ENCODE measurements around the gene KCNS1. TPM values are rescaled to one million over a fixed set of nuclear protein-coding genes. Genes with fewer than 3 reads are reported as not detected.
"Not testable (repeated sequence)": the region's sequence is repeated elsewhere in the genome, so short reads cannot be mapped to it uniquely, and the experiment has no call there.

The KCNS1 gene
- total RNA-seq, result 1 to 10 TPM in 1 of 6 donors, under 1 TPM in 4, not detected in 1; 0.04 to 1.3 (median 0.16) TPM
- polyA plus RNA-seq, result under 1 TPM; 0.04 to 0.05 TPM

GRCh38 chr20:45100563-45101245, at the start of gene KCNS1:
Gene KCNS1, minus strand, starts transcription at chr20:45101127. Its CDS starts 1,891 bp downstream, at chr20:45099236.
- Histone ChIP-seq H3K27me3 (peaks cover 0 to 14% (median 6%) of the 10 kb centered on the region in 4 donors), H3K4me3 (peak within 1 kb of the TSS in 2 of 4 donors; percentile 16 to 34), H3K4me1 (peaks cover 0 to 4% (median 0%) of the 10 kb centered on the region in 3 donors), H3K36me3 (no peaks in the 10 kb centered on the region), H3K9me3 (no peaks in the 10 kb centered on the region), H3K27ac (peak within 1 kb of the TSS in 1 of 4 donors; percentile 18)
- FAIRE-seq, result no peak
- DNase-seq, result peak; percentile 32 to 79 (median 42)
- TF ChIP-seq CTCF (IDR thresholded peaks at IDR 0.05), result no peak
- ATAC-seq, result peak; percentile 71 to 76 (median 74)
- intact Hi-C loops (cut with DNase I), result loop anchor here in 1 of 3 donors (5.0 kb wide), 1 partner anchor 192 kb away; no protein-coding TSS in a partner anchor
- WGBS, 2 donors, result 5% methylated on average over 35 to 38 of the region's 38 CpGs

GRCh38 chr20:45149062-45149461, 48.1 kb upstream of the KCNS1 start:
- 78 to 85% methylated on average over 3 of the region's 3 CpGs for WGBS, 2 donors
- Histone ChIP-seq H3K4me3 (no peak overlapping the region), H3K4me1 (no peaks in the 10 kb centered on the region), H3K9me3 (no peaks in the 10 kb centered on the region), H3K27ac (no peak overlapping the region), H3K36me3 (no peaks in the 10 kb centered on the region), H3K27me3 (peaks cover 0 to 8% (median 0%) of the 10 kb centered on the region in 4 donors)
- ATAC-seq, result no peak
- TF ChIP-seq CTCF (IDR thresholded peaks at IDR 0.05), result no peak
- no peak for DNase-seq
- intact Hi-C loops (cut with DNase I), result no loop called here
- FAIRE-seq, result no peak

- ATAC-seq (no peak), FAIRE-seq (no peak), DNase-seq (no peak)
- H3K4me1 ChIP-seq, result no peaks in the 10 kb centered on the region
- H3K36me3 ChIP-seq, result no peaks in the 10 kb centered on the region
- TF ChIP-seq CTCF (IDR thresholded peaks at IDR 0.05), result no peak
- 55 to 56% methylated on average over 4 of the region's 4 CpGs for WGBS, 2 donors
- H3K4me3 ChIP-seq, result no peak overlapping the region
- intact Hi-C loops (cut with DNase I), result no loop called here
- peaks cover 0 to 4% (median 0%) of the 10 kb centered on the region in 4 donors for H3K27me3 ChIP-seq
- no peak overlapping the region for H3K27ac ChIP-seq
- H3K9me3 ChIP-seq, result no peaks in the 10 kb centered on the region
These were observed 39.9 kb upstream of the KCNS1 start for GRCh38 chr20:45140836-45141235.

- ATAC-seq; FAIRE-seq; H3K27ac ChIP-seq; intact Hi-C loops (cut with DNase I); DNase-seq; H3K4me1 ChIP-seq; H3K27me3 ChIP-seq; H3K36me3 ChIP-seq; H3K9me3 ChIP-seq; H3K4me3 ChIP-seq: not testable (repeated sequence)
- WGBS, 2 donors, result 87 to 89% methylated on average over 5 of the region's 5 CpGs
These were observed 38.9 kb upstream of the KCNS1 start for GRCh38 chr20:45139733-45140375.

- intact Hi-C loops (cut with DNase I), result no loop called here
- H3K27ac ChIP-seq, result no peak overlapping the region
- H3K4me3 ChIP-seq, result no peak overlapping the region
- WGBS, 2 donors, result 30 to 34% methylated on average over 20 of the region's 20 CpGs
- ATAC-seq (peak; percentile 61 to 82 (median 79)), FAIRE-seq (no peak), DNase-seq (peak; percentile 38 to 90 (median 74))
- H3K9me3 ChIP-seq, result no peaks in the 10 kb centered on the region
- TF ChIP-seq CTCF (IDR thresholded peaks at IDR 0.05), result peak; percentile 26 to 43 (median 38)
- no peaks in the 10 kb centered on the region for H3K4me1 ChIP-seq
- H3K36me3 ChIP-seq, result no peaks in the 10 kb centered on the region
- H3K27me3 ChIP-seq, result no peaks in the 10 kb centered on the region
These were observed 37.8 kb upstream of the KCNS1 start for GRCh38 chr20:45138561-45139300.
